ENCODE measurements around the gene THAP11. TPM values are rescaled to one million over a fixed set of nuclear protein-coding genes. Genes with fewer than 3 reads are reported as not detected.

The THAP11 gene
- total and polyA plus RNA-seq, 7 experiments from 2014 or later: 29.0 to 204 (median 58.0) TPM

DNA sequence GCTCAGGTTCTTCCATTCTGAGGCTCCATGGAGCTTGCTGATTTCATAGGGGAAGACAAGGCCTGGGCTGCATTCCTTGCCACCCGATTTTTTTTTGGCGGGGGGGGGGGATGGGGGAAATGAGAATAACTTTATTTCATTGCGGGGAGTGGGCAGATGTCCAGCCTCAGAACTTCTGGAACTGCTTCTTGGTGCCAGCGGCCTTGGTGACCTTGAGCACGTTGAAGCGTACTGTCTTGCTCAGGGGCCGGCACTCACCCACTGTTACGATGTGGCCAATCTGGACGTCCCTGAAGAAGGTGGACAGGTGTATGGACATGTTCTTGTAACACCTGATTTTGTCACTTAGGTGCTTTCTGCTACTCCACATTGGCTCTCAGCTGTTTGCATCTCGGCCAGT lies 13.7 kb downstream of the THAP11 start:
- ATAC-seq: no peak
- peak overlapping the region in 2 of 9 donors; percentile 31 to 67 for H3K27ac Mint-ChIP-seq
- no peak overlapping the region for H3K4me3 ChIP-seq (ENCODE audit: low read length)
- no peaks in the 10 kb centered on the region for H3K27me3 ChIP-seq (ENCODE audit: control insufficient read depth in 2 of 2, insufficient read depth in 2 of 2, low read length in 2 of 2)
- H3K27me3 Mint-ChIP-seq: no peaks in the 10 kb centered on the region
- no peaks in the 10 kb centered on the region for H3K9me3 Mint-ChIP-seq
- no peak overlapping the region for H3K4me3 Mint-ChIP-seq
- intact Hi-C loops (cut with micrococcal nuclease): no loop called here
- H3K36me3 ChIP-seq (ENCODE audit: control insufficient read depth in 2 of 3, insufficient read depth in 3 of 3, low read length in 3 of 3): peaks cover 0 to 13% (median 0%) of the 10 kb centered on the region in 3 experiments
- POLR2A ChIA-PET: interaction anchor here (1.2 to 1.6 kb wide), 2 partner anchors 10 to 22 kb away, joined by 3 to 6 read pairs; no protein-coding TSS in a partner anchor
- peaks cover 18 to 35% (median 30%) of the 10 kb centered on the region in 7 donors for H3K4me1 Mint-ChIP-seq
- H3K9me3 ChIP-seq (ENCODE audit: control insufficient read depth in 2 of 3, low read length in 3 of 3): no peaks in the 10 kb centered on the region
- DNase-seq: no peak
- CTCF ChIA-PET: interaction anchor here (1.1 kb wide), 1 partner anchor 335 kb away, joined by 3 read pairs; no protein-coding TSS in a partner anchor
- no peak overlapping the region for H3K27ac ChIP-seq (ENCODE audit: low read depth, low read length)
- peaks cover 0 to 5% (median 0%) of the 10 kb centered on the region in 5 donors for H3K36me3 Mint-ChIP-seq
- H3K4me1 ChIP-seq (ENCODE audit: control insufficient read depth in 2 of 2, insufficient read depth in 2 of 2, low read length in 2 of 2): peaks cover 0 to 7% of the 10 kb centered on the region in 2 donors

DNA sequence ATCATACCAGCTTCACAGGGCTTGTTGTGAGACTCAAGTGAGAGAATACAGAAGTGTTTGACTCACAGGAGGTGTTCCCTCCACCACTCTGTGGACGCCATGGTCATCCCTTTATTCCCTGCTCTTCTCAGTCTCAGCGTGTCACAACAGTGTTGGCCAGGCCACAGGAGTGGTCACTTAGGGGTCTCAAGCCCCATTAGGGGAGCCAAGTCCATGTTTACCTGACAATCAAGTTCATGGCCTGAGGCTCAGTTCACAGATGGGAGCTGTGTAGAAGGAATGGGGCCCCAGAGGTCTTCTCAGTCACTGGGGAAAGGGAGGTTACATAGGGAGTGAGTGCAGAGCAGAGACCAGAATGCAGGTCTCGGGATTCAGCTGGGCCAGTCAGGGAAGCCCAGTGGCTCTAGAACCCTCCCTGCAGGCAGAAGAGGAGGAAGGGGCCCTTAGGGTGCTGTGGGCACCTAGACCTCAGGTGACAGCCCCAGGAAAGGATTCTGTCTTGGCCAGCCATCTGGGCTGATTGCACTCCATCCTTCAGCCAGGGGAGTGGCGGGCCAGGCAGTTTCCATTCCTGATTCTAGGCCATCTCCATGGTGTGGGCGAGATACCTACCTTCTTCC lies 14.9 kb downstream of the THAP11 start:
- Mint-ChIP-seq H3K27ac (peak overlapping the region in 8 of 9 donors; percentile 21 to 74 (median 33)), H3K27me3 (no peaks in the 10 kb centered on the region), H3K9me3 (no peaks in the 10 kb centered on the region), H3K4me3 (no peak overlapping the region), H3K4me1 (peaks cover 18 to 43% (median 37%) of the 10 kb centered on the region in 7 donors), H3K36me3 (peaks cover 0 to 5% (median 0%) of the 10 kb centered on the region in 5 donors)
- ChIA-PET POLR2A (interaction anchor here (0.6 to 0.7 kb wide), 2 partner anchors 8 to 37 kb away, joined by 3 to 4 read pairs; no protein-coding TSS in a partner anchor), CTCF (interaction anchor here (1.0 kb wide), 1 partner anchor 9 kb away, joined by 4 read pairs; no protein-coding TSS in a partner anchor)
- Histone ChIP-seq H3K27ac (ENCODE audit: low read depth, low read length) (no peak overlapping the region), H3K4me3 (ENCODE audit: low read length) (no peak overlapping the region), H3K9me3 (ENCODE audit: control insufficient read depth in 2 of 3, low read length in 3 of 3) (no peaks in the 10 kb centered on the region), H3K4me1 (ENCODE audit: control insufficient read depth in 2 of 2, insufficient read depth in 2 of 2, low read length in 2 of 2) (peaks cover 0 to 7% of the 10 kb centered on the region in 2 donors), H3K36me3 (ENCODE audit: control insufficient read depth in 2 of 3, insufficient read depth in 3 of 3, low read length in 3 of 3) (peaks cover 0 to 24% (median 0%) of the 10 kb centered on the region in 3 experiments), H3K27me3 (ENCODE audit: control insufficient read depth in 2 of 2, insufficient read depth in 2 of 2, low read length in 2 of 2) (no peaks in the 10 kb centered on the region)
- intact Hi-C loops (cut with micrococcal nuclease): no loop called here
- ATAC-seq: no peak
- DNase-seq: no peak

- DNase-seq (no peak), ATAC-seq (peak; percentile 78)
- no peaks in the 10 kb centered on the region for H3K27me3 Mint-ChIP-seq
- H3K4me3 Mint-ChIP-seq: no peak overlapping the region
- Histone ChIP-seq H3K4me3 (ENCODE audit: low read length) (no peak overlapping the region), H3K9me3 (ENCODE audit: control insufficient read depth in 2 of 3, low read length in 3 of 3) (no peaks in the 10 kb centered on the region), H3K27ac (ENCODE audit: low read depth, low read length) (no peak overlapping the region), H3K27me3 (ENCODE audit: control insufficient read depth in 2 of 2, insufficient read depth in 2 of 2, low read length in 2 of 2) (no peaks in the 10 kb centered on the region), H3K4me1 (ENCODE audit: control insufficient read depth in 2 of 2, insufficient read depth in 2 of 2, low read length in 2 of 2) (peaks cover 0 to 7% of the 10 kb centered on the region in 2 donors), H3K36me3 (ENCODE audit: control insufficient read depth in 2 of 3, insufficient read depth in 3 of 3, low read length in 3 of 3) (peaks cover 0 to 30% (median 0%) of the 10 kb centered on the region in 3 experiments)
- peaks cover 0 to 5% (median 0%) of the 10 kb centered on the region in 5 donors for H3K36me3 Mint-ChIP-seq
- ChIA-PET CTCF (no interaction called here), POLR2A (interaction anchor here (0.6 kb wide), 1 partner anchor 9 kb away, joined by 4 read pairs; no protein-coding TSS in a partner anchor)
- H3K4me1 Mint-ChIP-seq: peaks cover 21 to 47% (median 37%) of the 10 kb centered on the region in 7 donors
- peak overlapping the region in 7 of 9 donors; percentile 8 to 74 (median 34) for H3K27ac Mint-ChIP-seq
- H3K9me3 Mint-ChIP-seq: no peaks in the 10 kb centered on the region
- intact Hi-C loops (cut with micrococcal nuclease): no loop called here
Observed at GRCh38 chr16:67857547-67858233, 15.6 kb downstream of the THAP11 start.

DNA sequence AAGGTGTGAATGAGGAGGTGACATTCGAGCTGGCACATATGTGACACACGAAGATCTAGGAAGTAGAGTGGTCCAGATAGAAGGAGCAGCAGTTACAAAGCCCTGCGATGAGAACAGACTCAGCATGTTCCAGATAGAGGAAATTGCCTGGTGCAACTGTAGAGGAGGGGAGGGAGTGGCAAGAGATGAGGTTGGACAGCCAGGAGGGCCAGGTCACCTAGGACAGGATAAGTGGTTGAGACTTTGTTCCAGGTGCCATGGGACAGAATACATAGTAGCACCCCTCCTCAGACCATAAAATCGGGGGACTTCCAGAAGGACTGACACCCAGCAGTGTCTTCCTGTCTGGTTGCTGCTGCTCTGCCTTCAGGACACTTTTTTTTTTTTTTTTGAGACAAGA lies 16.4 kb downstream of the THAP11 start:
- no peak overlapping the region for H3K4me3 Mint-ChIP-seq
- peaks cover 0 to 5% (median 0%) of the 10 kb centered on the region in 5 donors for H3K36me3 Mint-ChIP-seq
- DNase-seq (no peak), ATAC-seq (peak; percentile 11)
- peak overlapping the region in 7 of 9 donors; percentile 19 to 74 (median 56) for H3K27ac Mint-ChIP-seq
- ChIA-PET CTCF (no interaction called here), POLR2A (interaction anchor here (0.7 kb wide), 1 partner anchor 33 kb away, joined by 3 read pairs; no protein-coding TSS in a partner anchor)
- no peaks in the 10 kb centered on the region for H3K9me3 Mint-ChIP-seq
- no peak overlapping the region for H3K27ac ChIP-seq (ENCODE audit: low read depth, low read length)
- intact Hi-C loops (cut with micrococcal nuclease): no loop called here
- H3K27me3 Mint-ChIP-seq: no peaks in the 10 kb centered on the region
- H3K9me3 ChIP-seq (ENCODE audit: control insufficient read depth in 2 of 3, low read length in 3 of 3): no peaks in the 10 kb centered on the region
- H3K4me1 ChIP-seq (ENCODE audit: control insufficient read depth in 2 of 2, insufficient read depth in 2 of 2, low read length in 2 of 2): peaks cover 0 to 7% of the 10 kb centered on the region in 2 donors
- no peaks in the 10 kb centered on the region for H3K27me3 ChIP-seq (ENCODE audit: control insufficient read depth in 2 of 2, insufficient read depth in 2 of 2, low read length in 2 of 2)
- H3K4me3 ChIP-seq (ENCODE audit: low read length): no peak overlapping the region
- peaks cover 0 to 37% (median 0%) of the 10 kb centered on the region in 3 experiments for H3K36me3 ChIP-seq (ENCODE audit: control insufficient read depth in 2 of 3, insufficient read depth in 3 of 3, low read length in 3 of 3)
- peaks cover 23 to 47% (median 37%) of the 10 kb centered on the region in 7 donors for H3K4me1 Mint-ChIP-seq

GRCh38 chr16:67860589-67861398 lies 18.7 kb downstream of the THAP11 start:
- no peak overlapping the region for H3K27ac ChIP-seq (ENCODE audit: low read depth, low read length)
- Mint-ChIP-seq H3K4me3 (no peak overlapping the region), H3K9me3 (no peaks in the 10 kb centered on the region), H3K36me3 (peaks cover 0 to 5% (median 0%) of the 10 kb centered on the region in 5 donors), H3K27ac (peak overlapping the region in 4 of 9 donors; percentile 38 to 62 (median 44)), H3K4me1 (peaks cover 18 to 40% (median 27%) of the 10 kb centered on the region in 7 donors), H3K27me3 (no peaks in the 10 kb centered on the region)
- intact Hi-C loops (cut with micrococcal nuclease): no loop called here
- H3K27me3 ChIP-seq (ENCODE audit: control insufficient read depth in 2 of 2, insufficient read depth in 2 of 2, low read length in 2 of 2): no peaks in the 10 kb centered on the region
- H3K9me3 ChIP-seq (ENCODE audit: control insufficient read depth in 2 of 3, low read length in 3 of 3): no peaks in the 10 kb centered on the region
- peaks cover 0 to 7% of the 10 kb centered on the region in 2 donors for H3K4me1 ChIP-seq (ENCODE audit: control insufficient read depth in 2 of 2, insufficient read depth in 2 of 2, low read length in 2 of 2)
- H3K36me3 ChIP-seq (ENCODE audit: control insufficient read depth in 2 of 3, insufficient read depth in 3 of 3, low read length in 3 of 3): peaks cover 0 to 37% (median 0%) of the 10 kb centered on the region in 3 experiments
- no peak overlapping the region for H3K4me3 ChIP-seq (ENCODE audit: low read length)
- no peak for ATAC-seq
- ChIA-PET POLR2A (interaction anchor here (0.6 to 0.9 kb wide), 2 partner anchors 17 to 76 kb away, joined by 3 to 5 read pairs; partner anchors contain the start of gene PSMB10), CTCF (interaction anchor here (1.1 kb wide), 1 partner anchor 44 kb away, joined by 4 read pairs; no protein-coding TSS in a partner anchor)
- DNase-seq: no peak

DNA sequence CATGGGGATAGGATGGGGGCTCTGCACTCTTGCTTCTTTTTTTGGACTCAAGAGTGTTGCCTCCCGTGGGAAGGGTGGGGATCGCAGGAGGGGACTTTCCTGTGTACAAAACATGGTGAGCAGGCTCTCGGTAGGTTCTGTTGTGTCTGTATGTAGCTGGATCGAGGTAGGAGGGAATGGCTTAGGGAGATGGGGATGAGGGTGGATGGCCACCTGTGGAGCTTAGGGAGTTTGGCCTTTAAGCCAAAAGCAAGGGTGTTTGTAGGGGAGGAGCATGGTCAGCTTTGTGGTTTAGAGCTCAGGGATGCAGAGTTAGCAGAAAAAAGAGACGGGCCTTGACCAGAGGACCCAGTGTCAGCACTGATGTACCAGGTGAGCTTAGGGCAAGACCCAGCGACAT lies 19.8 kb downstream of the THAP11 start:
- no peak overlapping the region for H3K4me3 ChIP-seq (ENCODE audit: low read length)
- no peaks in the 10 kb centered on the region for H3K27me3 ChIP-seq (ENCODE audit: control insufficient read depth in 2 of 2, insufficient read depth in 2 of 2, low read length in 2 of 2)
- CTCF ChIA-PET: interaction anchor here (0.8 kb wide), 1 partner anchor 77 kb away, joined by 3 read pairs; no protein-coding TSS in a partner anchor
- no peak overlapping the region for H3K27ac ChIP-seq (ENCODE audit: low read depth, low read length)
- no peak for DNase-seq
- Mint-ChIP-seq H3K36me3 (peaks cover 0 to 6% (median 0%) of the 10 kb centered on the region in 5 donors), H3K4me1 (peaks cover 18 to 37% (median 26%) of the 10 kb centered on the region in 7 donors), H3K27me3 (no peaks in the 10 kb centered on the region), H3K4me3 (peak overlapping the region in 1 of 10 donors; percentile 69), H3K27ac (peak overlapping the region in 3 of 9 donors; percentile 6 to 78 (median 44)), H3K9me3 (no peaks in the 10 kb centered on the region)
- POLR2A ChIA-PET: interaction anchor here (0.6 to 1.8 kb wide), 2 partner anchors 19 to 1315 kb away, joined by 3 to 5 read pairs; no protein-coding TSS in a partner anchor
- peaks cover 0 to 7% of the 10 kb centered on the region in 2 donors for H3K4me1 ChIP-seq (ENCODE audit: control insufficient read depth in 2 of 2, insufficient read depth in 2 of 2, low read length in 2 of 2)
- H3K36me3 ChIP-seq (ENCODE audit: control insufficient read depth in 2 of 3, insufficient read depth in 3 of 3, low read length in 3 of 3): peaks cover 0 to 40% (median 0%) of the 10 kb centered on the region in 3 experiments
- H3K9me3 ChIP-seq (ENCODE audit: control insufficient read depth in 2 of 3, low read length in 3 of 3): no peaks in the 10 kb centered on the region
- no peak for ATAC-seq
- intact Hi-C loops (cut with micrococcal nuclease): no loop called here
